ENCODE data around the gene KIF5C.

- TF ChIP-seq CTCF (conservative IDR thresholded peaks at IDR 0.05 in 1 of 2, IDR thresholded peaks at IDR 0.05 in 1 of 2; ENCODE audit: low read depth in 1 of 2, low read length in 2 of 2): no peak
- no peak for TF ChIP-seq EZH2 (IDR thresholded peaks at IDR 0.05; ENCODE audit: low read length, missing control alignments)
These were observed 152.7 kb downstream of the KIF5C start for GRCh38 chr2:149027590-149028250.

All from fibroblast of lung (primary cell).